PC-9 (cell line): Measurements from ENCODE around the gene TLE1.

Source experiments
- CTCF ChIP-seq: fragments of 200-600 bp; sonication (generic); conservative IDR thresholded peaks from 2 replicates; pipeline ENCODE4 v1.6.1; 2017; ENCODE audit warnings: mixed run types, antibody characterized with exemption, mild to moderate bottlenecking, moderate library complexity
- EZH2 ChIP-seq: fragments of 200-600 bp; sonication (generic); IDR thresholded peaks from 2 replicates; pipeline ENCODE4 v1.8.0; 2017; ENCODE audit warnings: antibody characterized with exemption, low read depth

- TF ChIP-seq CTCF (no peak), EZH2 (no peak)
These were observed 91.8 kb downstream of the TLE1 start for GRCh38 chr9:81597419-81598122.
